Activated CD8-positive, alpha-beta memory T cell treated with anti-CD3 and anti-CD28 coated beads, Interleukin-2, amount 50 U/mL, for 24 hours (primary cell): Measurements from ENCODE around the gene SKIC3.

ENCODE experiments used
- DNase-seq: peaks from one replicate; pipeline ENCODE4 v3.0.0-alpha.2; 2020; ENCODE audit errors: extremely low read depth

SKIC3 gene

DNA sequence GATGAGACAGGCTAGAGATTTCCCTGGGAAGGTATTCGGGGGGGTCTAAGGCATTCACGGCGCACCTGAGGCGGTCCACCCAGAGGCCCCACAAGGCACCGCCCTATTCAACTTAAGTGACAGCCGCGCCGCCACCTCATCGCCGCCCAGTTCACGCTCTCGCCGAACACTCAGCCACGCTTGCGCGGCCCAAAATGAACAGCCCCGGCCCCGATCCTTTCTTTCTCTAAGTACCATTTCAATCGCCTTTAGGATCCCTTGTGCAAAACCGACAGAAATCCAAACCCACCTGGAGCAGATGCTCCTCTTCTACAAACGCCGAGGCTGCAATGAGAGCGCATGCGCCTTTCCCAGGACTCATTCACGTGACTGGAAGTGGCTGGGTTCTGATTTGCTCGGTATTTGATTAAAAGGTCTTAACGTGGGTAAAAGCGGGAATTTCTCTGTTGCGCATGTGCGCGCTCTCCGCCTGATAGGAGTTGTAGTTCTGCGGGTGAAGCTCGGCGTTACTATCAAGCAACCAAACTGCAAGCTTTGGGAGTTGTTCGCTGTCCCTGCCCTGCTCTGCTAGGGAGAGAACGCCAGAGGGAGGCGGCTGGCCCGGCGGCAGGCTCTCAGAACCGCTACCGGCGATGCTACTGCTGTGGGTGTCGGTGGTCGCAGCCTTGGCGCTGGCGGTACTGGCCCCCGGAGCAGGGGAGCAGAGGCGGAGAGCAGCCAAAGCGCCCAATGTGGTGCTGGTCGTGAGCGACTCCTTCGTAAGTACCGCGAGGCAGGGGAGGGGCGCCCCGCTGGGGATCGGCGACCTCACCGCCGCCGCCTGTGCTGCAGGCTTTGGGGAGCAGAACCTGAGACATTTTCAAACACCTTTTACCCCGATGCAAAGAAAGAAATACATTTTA is at the start of gene SKIC3, which contains the start of gene ARSK:
TSS of gene SKIC3 (minus strand) at position 331 of the 902 bp plus-strand sequence. CDS start 7,827 bp downstream, outside the sequence.
TSS of gene ARSK (plus strand) at position 455 of the 902 bp plus-strand sequence. CDS start at position 633, 178 bp downstream.
- DNase-seq = peak; percentile 83

DNA sequence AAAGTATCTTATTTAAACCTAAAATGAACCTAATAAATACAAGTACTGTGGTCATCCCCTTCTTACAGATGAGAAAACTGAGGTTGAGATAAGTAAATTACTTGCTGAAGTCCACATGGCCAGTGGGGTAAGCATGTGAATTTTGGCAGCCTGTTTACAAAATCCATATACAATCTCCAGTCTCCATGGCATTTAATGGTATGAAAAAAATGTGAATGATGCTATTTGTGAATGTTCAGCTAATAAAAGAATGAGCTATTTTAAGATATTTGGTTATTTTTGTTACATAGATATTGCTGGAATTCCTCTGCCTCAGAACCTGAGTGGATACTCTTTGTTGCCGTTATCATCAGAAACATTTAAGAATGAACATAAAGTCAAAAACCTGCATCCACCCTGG is 45.8 kb upstream of the SKIC3 start:
- DNase-seq = no peak

DNA sequence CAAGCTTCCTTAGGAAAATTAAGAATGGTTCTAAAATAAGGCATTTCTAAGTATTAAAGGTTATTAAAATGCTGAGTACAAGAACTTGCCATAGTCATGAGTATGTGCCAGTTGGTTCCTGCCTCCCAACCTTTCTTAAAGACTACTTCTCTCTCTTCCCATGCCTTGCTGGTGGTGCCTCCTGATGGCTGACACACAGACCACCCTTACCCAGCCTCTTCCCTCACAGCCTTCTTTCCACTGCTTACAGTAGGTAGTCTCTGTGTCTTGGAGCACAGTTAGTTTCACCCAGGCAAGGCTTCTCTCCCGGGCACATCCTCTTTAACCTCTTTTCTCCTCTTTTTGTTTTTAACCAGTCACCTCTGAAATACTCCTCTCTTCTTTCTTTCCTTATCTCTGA is 44.5 kb upstream of the SKIC3 start:
- no peak for DNase-seq

DNA sequence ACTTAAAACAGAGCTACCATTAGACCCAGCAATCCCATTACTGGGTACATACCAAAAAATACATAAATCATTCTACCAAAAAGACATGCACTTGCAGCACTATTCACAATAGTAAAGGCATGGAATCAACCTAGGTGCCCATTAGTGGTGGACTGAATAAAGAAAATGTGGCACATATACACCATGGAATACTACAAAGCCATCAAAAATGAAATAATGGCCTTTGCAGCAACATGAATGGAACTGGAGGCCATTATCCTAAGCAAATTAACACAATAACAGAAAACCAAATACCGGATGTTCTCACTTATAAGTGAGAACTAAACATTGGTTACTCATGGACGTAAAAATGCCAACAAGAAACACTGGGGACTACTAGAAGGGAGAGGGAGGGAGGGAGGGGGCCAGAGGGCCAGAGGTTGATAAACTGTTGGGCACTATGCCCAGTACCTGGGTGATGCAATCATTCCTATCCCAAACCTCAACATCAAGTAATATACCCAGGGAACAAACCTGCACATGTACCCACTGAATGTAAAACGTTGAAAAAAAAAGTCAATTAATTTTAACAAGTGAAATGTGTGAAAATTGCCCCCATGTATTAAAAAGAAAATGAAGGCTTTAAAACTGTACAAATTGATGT is 40.6 kb upstream of the SKIC3 start:
- no peak for DNase-seq

DNA sequence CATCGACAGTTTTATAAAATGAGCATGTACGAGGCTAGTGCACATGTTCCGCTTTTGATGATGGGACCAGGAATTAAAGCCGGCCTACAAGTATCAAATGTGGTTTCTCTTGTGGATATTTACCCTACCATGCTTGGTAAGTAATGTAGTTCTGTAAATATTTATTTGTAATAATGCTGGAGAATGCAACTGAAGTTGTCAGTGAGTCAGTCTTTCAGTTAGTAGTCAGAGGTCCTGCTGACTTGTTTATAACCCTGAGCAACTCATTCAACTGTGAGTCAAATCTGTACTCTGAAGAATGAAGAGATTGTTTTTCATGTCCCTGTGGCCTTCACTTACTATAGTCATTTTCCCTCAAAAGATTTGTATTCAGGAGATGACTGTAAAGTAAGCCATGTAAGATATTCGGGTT is 36.7 kb upstream of the SKIC3 start:
- DNase-seq = no peak

DNA sequence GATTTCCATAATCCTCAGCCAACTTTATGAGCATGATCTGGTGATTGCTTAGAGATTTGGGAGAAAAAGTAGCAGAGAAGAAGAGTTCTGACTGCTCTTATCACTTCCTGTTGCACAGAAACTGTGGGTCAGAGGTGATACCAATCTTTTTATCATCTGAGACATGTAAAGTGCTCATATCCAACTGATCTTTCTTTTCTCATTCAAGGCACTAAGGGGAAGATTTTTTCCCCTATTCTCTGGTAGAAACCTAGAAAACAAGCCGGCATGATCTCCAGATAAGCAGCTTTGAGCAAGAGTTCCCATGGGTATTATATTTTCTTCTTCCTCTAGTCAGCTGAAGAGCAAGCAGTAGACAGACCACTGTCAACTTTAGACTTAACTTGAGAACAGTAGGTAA is 36.1 kb upstream of the SKIC3 start:
- no peak for DNase-seq

DNA sequence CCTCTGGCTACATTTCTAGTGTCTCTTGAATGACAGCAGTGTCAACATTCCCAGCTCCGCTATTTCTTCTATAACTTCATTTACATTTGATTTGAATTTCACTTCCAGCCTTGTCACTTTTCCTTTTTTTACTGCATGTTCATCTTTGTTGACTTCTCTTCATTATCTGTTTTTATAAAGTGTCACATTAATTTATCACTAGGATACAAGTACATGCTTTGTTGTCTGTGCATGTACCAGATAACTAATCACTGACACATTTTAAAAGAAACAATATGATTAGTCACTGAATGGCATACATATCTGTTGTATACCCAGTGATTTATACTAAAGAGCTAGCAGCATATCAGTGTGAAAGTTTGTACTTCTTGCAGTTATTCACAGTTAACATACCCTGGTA is 29.2 kb upstream of the SKIC3 start:
- no peak for DNase-seq

DNA sequence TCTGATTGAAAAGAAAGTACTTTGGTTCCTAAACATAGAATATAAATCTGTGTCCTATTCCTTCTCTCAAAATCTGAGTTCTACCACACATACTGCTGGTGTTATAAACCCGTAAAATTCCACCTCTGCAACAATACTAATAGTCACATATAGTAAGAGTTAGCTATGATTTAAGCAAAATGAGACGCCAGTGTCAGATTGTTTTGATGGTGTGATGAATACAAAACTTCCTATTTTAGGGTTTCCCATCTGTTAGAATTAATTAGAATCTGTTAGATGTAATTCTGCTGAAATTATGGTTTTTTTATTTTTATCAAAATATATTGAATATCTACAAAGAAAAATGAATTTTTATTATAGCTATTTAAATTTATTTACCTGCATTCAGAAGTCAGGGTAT is 26.8 kb upstream of the SKIC3 start:
- no peak for DNase-seq

DNA sequence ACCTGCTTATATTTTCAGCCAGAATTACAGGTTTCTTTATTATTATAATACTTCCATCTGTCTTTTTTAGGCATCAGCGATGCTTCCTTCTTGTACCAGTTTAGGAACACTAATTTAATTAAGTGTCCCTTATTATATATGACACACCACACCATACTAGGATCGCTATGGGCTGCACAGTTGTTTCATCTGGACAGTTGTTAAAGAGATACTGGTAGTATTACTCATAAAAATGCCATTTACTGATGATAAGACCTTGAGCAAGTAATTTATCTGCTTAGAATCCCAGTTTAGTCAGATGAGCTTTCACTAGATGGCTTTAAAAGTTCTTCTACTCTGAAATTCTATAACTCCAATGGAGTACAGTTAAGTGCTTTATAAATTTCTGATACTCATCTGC is 17.2 kb upstream of the SKIC3 start:
- DNase-seq = no peak

DNA sequence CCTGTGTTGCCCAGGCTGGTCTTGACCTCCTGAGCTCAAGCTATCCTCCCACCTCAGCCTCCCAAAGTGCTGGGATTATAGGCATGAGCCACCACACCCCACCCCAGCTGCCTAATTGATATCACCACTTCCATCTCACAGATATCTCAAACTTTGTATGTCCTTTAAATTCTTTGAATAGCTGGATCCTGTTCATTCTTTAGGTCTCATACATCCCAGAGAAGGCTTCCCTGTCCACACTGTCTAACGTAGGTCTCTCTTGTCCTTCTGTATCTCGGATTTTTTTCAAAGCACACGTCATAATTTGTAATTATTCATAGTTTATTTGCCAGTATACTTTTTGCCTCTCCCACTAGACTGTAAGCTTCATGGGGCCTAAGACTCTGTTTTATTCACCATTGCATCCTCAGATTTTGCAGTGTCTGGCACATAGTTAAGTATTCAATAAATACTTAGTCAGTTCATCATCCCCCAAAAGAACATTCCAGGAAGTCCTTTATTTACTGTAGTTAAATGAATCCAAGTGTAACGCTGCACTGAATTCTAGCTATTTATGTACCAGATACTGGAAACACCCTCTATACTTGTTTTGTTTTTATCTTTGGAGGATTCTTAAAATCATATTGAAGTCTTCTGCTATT is 10.6 kb upstream of the SKIC3 start:
- no peak for DNase-seq

DNA sequence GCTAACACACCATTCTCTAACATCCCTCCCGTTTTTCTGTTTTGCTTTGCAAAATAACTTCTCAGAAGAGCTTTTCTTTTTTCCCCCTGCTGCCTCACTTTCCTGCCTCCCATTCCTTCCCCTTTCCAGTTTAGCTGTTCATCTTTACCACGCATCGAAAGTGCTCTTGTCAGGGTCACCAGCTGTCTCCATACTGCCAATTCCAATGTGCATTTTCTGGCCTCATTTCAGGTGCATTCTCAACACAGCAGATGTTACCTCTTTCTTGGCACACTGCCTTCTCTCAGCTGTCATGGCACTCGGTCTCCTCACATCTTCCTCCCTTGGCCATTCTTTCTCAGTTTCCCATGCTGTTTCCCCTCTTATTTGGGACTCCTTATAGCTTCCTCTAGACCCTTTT is 9.7 kb upstream of the SKIC3 start:
- no peak for DNase-seq

DNA sequence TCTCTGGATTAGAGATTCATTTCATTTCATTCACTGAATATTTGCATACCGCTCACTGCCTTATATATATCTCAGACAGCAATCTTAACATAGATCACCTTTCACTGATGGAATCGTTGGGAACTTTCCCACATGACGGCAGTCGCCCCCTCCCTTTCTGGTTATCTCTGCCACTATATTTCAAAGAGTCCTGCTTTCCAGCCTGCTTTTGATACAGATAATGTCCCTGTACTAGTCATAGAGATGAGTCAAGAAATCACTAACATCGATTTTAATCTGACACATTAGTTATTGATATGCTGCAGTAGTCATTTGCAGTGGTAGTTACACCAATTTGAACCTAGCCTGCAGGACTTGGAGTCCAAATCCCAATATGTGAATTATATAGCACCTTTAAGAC is 8.6 kb upstream of the SKIC3 start:
- no peak for DNase-seq

DNA sequence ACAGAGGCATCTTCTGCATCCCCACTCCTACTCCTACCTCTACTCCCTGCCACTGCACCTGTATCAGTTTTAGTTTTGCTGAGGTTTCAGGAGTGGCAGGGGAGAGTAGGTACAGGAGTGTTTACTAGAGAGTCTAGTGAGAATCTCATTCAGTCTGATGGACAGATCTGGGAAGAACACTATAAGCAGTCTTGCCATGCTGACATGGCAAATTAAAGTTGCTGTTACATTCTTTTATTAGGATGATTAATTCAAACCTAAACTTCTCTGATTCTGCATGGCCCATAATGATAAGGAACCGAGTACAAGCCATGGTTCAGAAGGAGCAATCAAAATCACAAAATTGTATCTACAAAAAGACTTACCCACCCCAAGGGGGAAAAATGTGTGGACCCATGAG is 7.5 kb upstream of the SKIC3 start:
- no peak for DNase-seq

DNA sequence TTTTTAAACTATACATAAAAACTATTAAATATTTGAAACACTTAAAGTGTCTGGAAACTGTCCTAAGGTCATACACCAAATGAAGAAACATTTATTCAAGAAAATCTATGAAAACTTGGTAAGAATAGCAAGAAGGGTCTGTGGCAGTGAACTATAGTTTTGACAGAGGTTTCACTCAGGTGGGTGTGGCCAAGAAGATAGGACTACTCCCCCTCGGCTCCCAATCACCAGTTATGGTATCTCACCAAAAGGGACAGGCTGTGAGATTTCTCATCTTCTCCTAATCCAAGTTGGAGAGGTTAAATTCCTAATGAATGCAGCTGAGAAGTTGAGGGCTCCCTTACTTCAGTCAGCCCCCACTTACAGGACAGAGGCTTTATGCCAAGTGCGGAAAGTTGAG is 3.1 kb upstream of the SKIC3 start:
- no peak for DNase-seq

DNA sequence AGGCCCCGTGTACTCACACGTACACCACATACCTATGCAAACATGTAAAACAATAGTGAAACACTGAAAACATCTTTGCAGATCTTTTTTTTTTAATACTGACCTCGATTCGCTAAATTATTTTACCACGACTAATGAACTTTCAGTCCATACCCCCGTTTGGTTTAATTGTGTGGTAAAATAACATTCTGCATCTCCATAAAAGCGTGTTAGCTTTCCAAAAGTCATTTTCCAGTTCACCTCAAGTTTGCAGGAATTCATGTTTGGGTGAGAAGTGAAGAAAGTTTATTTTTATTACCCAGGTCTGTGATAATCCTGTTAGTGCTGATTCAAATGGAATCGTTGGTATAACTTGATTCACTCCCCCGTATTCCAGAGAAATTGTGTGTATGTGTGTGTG is 776 bp upstream of the SKIC3 start:
- DNase-seq = no peak

DNA sequence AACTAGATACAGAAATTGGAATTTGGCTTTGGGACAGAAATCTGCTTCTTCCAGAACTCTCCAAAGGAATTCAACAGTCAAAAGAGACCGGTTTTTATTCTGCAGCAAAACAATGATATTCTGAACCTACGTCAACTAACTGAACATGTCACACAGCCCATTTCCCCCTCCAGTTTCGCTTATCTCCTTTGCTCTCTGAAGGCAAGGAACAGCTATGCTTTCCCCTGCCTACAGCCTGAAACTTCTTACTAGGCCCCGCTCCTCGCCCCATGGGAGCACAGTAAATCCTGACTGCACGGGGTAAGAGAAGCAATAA is 488 bp downstream of the SKIC3 start:
- DNase-seq = no peak

DNA sequence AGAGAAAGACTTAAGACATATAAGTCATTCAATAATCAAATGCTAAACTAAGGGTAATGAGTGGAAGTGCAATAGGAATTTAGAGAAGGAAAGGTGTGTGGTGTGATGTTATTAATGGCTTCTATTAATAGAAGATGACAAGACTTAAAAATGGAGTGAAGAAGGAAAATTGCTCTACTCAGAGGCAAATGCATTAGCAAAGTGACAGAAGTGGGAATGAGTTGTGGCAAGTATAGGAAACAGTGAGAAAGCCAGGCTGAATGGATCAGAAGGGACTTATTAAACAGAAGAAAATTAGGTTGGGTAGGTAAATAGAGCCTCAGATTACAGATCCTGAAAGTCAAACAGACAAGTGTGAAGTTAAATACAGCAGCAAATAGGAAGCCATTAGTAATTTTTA is 5.7 kb downstream of the SKIC3 start:
- DNase-seq = no peak

DNA sequence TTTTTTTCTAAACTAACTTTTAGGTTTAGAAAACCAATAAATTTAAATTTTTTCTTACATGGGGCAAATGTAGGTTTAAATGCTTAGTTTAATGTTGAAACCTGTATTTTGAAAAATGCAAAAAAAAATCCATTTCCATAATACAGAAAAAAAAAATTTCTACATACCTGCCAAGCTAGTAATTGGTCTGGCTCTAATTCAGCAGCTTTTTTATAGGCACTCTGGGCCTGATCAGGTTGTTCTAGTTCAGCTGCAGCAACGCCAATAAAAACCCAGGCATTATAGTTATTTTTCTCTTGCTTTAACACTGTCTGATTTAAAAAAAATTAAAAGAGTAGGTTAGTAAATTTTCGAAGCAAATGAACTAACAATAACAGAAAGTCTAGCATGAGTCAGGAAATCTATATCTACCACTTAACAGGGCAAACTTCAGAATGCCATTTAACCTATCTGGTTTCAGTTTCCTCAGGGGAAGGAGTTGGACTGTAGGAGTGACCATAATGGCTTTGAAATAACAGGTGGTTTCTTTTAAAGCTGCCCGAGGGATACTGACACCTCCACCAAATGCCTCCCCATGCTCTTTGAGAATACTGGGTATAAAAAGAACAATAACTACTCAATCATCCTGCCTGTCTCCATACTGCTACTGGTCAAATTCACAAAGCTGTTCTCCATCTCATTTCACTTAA is 11.6 kb downstream of the SKIC3 start:
- DNase-seq = no peak

DNA sequence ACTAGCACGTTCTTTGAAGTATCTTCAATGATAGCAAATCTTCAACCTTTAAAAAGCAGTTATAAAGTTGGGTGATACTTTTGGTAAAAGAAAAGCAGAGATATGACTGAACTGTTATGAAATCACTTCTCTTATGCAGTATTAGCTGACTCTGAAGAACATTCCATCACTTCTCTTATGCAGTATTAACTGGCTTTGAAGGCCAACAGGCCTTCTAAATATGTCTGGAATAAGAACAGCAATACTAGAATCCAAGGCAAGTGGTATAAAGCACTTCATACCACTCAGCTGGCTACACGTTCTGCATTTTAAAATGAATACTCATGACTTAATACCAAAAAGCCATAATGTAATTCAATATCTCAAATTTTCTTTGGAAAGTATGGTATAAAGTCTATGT is 17.3 kb downstream of the SKIC3 start:
- DNase-seq = no peak

DNA sequence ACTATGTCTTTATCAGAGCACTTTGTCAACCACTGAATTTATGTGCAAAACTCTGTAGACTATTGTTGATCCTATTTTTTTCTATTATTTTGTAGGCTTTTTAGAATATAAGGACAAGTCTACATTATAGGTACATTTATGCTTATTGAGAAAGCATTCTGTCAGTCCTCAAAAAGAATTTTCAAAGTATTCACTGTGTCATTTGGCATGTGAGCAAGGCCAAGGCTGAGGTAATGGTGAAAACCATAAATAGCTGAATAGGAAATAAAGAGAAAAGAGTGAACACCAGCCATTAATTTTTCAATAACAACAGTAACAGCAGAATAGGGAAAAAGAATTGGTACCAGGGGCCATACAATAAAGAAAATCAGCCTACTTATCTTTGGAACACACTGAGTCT is 21.0 kb downstream of the SKIC3 start:
- no peak for DNase-seq

DNA sequence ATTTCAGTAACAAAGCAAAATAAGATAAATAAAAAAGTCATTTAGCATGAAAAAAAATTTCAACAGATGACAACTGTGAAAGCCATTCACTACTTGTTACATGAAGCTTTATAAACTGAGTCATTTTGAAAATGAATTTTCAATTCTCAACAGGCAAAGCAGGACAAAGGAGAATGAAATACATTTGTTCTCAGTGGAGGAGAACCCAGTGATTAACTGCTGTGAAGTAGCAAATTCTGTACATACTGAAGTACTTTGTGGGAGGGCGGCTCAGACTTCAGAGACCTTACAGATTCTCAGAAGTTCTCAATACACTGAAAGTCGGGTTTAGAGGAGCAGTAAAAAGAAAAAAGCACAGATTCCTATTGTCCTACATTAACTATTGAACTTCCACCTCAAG is 21.7 kb downstream of the SKIC3 start:
- DNase-seq = no peak

DNA sequence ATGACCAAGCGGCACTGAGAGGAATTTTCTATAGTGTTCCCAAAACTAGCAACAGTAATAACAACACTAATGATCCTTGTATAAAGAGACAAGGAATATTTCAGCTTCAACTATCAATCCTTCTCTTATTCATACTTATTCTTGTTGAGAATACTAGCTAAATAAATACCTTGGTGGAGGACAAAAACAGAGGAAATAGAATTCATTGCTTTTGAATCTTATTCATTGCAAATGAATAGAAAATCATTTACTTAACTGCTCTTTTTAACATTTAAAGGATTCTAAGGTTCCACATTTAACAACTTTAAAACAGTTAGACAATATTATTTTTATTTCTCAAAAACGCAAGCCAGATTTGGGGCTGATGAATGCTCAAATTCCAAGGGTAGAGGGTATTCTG is 22.4 kb downstream of the SKIC3 start:
- no peak for DNase-seq
